ENCODE results near the gene DAD1. TPM values are rescaled to one million over a fixed set of nuclear protein-coding genes. Genes with fewer than 3 reads are reported as not detected.

DAD1 gene
- total and polyA plus RNA-seq, 2 experiments from 2014 or later: 327 to 463 TPM

DNA sequence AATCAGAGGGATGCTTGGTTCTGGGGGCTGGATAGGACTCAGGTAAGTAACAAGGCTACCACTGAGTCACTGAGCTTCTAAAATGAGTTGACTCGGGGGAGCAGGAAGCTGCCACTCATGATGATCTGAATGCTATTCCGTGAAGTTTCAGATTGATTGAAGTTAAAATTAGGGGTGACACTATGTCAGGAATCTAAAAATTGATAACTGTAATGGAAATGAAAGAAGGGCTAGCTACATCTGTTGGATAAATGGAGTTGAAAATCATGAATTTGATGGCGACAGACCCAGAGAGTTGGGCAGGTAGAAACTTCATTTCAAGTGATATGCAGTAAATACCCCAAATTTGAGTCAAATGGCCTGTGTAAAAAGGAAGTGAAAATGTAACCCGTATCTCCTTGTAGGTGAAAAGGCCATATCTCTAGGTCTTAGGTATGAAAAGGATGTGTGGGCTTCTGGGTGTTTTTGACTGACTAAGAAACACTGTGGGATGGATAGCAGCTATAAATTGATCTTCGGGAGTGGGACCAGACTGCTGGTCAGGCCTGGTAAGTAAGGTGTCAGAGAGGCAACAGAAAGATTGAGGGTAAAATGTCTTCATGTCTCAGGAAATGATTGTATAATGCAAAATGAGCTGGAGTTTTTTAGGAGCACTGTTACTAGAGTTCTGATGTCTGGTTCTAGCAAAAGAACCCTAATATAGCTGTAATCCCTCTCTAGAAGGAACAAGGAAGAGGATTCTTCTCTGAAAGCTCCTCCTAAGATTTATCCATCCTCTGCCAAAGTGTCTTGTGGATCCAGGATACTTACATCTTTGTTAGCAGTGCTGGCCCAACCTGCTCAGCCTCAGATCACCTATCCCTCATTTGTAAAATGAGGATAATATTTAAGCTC, 57.3 kb downstream of the DAD1 start:
- Histone ChIP-seq H3K9me2 (replicated peaks; ENCODE audit: insufficient read depth) (no peaks in the 10 kb centered on the region), H3K27ac (no peak overlapping the region), H4K20me1 (ENCODE audit: insufficient read depth, poor library complexity, severe bottlenecking) (no peaks in the 10 kb centered on the region), H3K4me1 (ENCODE audit: insufficient read depth) (peaks cover 6% of the 10 kb centered on the region), H3K27me3 (no peaks in the 10 kb centered on the region), H3K4me2 (no peak overlapping the region), H3K36me3 (replicated peaks; ENCODE audit: insufficient read depth, low read depth) (no peaks in the 10 kb centered on the region), H3K4me3 (no peak overlapping the region), H3K9me3 (ENCODE audit: low read depth) (no peaks in the 10 kb centered on the region), H2AFZ (no peak overlapping the region), H3K79me2 (no peaks in the 10 kb centered on the region)
- over 99% methylated on average over 5 of the region's 5 CpGs for WGBS (ENCODE audit: low lambda C conversion rate, missing lambda C conversion rate)
- no peak for DNase-seq (ENCODE audit: low spot score)
- no peak for TF ChIP-seq EZH2phosphoT487 (IDR thresholded peaks at IDR 0.05; ENCODE audit: low read depth, severe bottlenecking, unreplicated experiment)
- TF ChIP-seq EZH2 (IDR thresholded peaks at IDR 0.05; ENCODE audit: borderline replicate concordance): no peak
- TF ChIP-seq, protein P1, sequence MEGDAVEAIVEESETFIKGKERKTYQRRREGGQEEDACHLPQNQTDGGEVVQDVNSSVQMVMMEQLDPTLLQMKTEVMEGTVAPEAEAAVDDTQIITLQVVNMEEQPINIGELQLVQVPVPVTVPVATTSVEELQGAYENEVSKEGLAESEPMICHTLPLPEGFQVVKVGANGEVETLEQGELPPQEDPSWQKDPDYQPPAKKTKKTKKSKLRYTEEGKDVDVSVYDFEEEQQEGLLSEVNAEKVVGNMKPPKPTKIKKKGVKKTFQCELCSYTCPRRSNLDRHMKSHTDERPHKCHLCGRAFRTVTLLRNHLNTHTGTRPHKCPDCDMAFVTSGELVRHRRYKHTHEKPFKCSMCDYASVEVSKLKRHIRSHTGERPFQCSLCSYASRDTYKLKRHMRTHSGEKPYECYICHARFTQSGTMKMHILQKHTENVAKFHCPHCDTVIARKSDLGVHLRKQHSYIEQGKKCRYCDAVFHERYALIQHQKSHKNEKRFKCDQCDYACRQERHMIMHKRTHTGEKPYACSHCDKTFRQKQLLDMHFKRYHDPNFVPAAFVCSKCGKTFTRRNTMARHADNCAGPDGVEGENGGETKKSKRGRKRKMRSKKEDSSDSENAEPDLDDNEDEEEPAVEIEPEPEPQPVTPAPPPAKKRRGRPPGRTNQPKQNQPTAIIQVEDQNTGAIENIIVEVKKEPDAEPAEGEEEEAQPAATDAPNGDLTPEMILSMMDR (IDR thresholded peaks at IDR 0.05; ENCODE audit: poor library complexity): no peak

DNA sequence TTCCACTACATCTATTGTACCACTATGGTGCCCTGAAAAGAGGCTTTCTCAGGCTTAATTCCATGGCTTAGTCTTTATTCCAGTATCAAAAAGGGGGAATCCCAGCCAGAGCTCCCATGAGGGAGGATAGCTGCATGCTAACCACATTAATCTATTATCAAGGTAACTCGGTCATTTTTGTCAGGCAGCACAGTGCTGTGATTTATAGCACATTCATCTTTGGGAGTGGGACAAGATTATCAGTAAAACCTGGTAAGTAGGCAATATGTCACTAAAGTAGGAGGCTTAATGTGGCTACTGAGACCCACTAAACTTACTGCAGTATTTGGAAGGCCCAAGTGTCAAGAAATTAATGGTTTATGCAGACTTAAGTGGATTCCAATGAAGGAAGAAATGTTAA, 58.9 kb downstream of the DAD1 start:
- Histone ChIP-seq H4K20me1 (ENCODE audit: insufficient read depth, poor library complexity, severe bottlenecking) (no peaks in the 10 kb centered on the region), H3K9me2 (replicated peaks; ENCODE audit: insufficient read depth) (no peaks in the 10 kb centered on the region), H3K4me3 (no peak overlapping the region), H3K36me3 (replicated peaks; ENCODE audit: insufficient read depth, low read depth) (no peaks in the 10 kb centered on the region), H3K4me2 (no peak overlapping the region), H3K4me1 (ENCODE audit: insufficient read depth) (no peaks in the 10 kb centered on the region), H3K9me3 (ENCODE audit: low read depth) (no peaks in the 10 kb centered on the region), H3K27me3 (no peaks in the 10 kb centered on the region), H3K27ac (no peak overlapping the region), H2AFZ (no peak overlapping the region), H3K79me2 (no peaks in the 10 kb centered on the region)
- 58% methylated on average over 1 of the region's 1 CpG for WGBS (ENCODE audit: low lambda C conversion rate, missing lambda C conversion rate)
- no peak for DNase-seq (ENCODE audit: low spot score)
- no peak for TF ChIP-seq EZH2phosphoT487 (IDR thresholded peaks at IDR 0.05; ENCODE audit: low read depth, severe bottlenecking, unreplicated experiment)
- TF ChIP-seq, protein P1 (IDR thresholded peaks at IDR 0.05; ENCODE audit: poor library complexity): no peak
- TF ChIP-seq EZH2 (IDR thresholded peaks at IDR 0.05; ENCODE audit: borderline replicate concordance): no peak

DNA sequence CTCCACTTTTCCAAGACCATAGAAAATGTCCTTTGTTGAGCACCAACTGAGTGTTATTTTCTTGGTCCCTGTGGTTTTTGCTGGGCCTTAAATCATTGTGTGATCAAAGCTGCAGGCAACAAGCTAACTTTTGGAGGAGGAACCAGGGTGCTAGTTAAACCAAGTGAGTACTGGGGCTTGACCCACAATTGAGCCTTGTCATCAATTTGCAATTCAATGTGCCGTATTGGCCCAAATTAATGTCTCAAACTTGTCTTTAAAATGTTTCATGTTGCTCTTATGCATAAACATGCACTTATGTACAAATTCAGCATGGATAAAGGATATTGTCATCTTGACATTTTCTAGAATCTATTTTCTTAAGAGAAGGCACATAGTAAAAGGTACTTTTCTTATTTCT, 62.3 kb downstream of the DAD1 start:
- WGBS (ENCODE audit: low lambda C conversion rate, missing lambda C conversion rate): 100% methylated on average over 1 of the region's 1 CpG
- no peak for DNase-seq (ENCODE audit: low spot score)
- H3K79me2 ChIP-seq: no peaks in the 10 kb centered on the region

More for the DNA sequence above, 62.3 kb downstream of the DAD1 start:
- H3K4me1 ChIP-seq (ENCODE audit: insufficient read depth): peaks cover 13% of the 10 kb centered on the region
- no peak overlapping the region for H2AFZ ChIP-seq
- no peaks in the 10 kb centered on the region for H3K9me2 ChIP-seq (replicated peaks; ENCODE audit: insufficient read depth)
- H3K27ac ChIP-seq: no peak overlapping the region
- TF ChIP-seq EZH2phosphoT487 (IDR thresholded peaks at IDR 0.05; ENCODE audit: low read depth, severe bottlenecking, unreplicated experiment): no peak
- no peak for TF ChIP-seq EZH2 (IDR thresholded peaks at IDR 0.05; ENCODE audit: borderline replicate concordance)
- TF ChIP-seq, protein P1 (IDR thresholded peaks at IDR 0.05; ENCODE audit: poor library complexity): no peak
- H3K9me3 ChIP-seq (ENCODE audit: low read depth): no peaks in the 10 kb centered on the region
- no peaks in the 10 kb centered on the region for H3K36me3 ChIP-seq (replicated peaks; ENCODE audit: insufficient read depth, low read depth)
- no peaks in the 10 kb centered on the region for H3K27me3 ChIP-seq
- H4K20me1 ChIP-seq (ENCODE audit: insufficient read depth, poor library complexity, severe bottlenecking): no peaks in the 10 kb centered on the region
- no peak overlapping the region for H3K4me3 ChIP-seq
- no peak overlapping the region for H3K4me2 ChIP-seq
